ENCODE results near the gene C10orf90.

DNA sequence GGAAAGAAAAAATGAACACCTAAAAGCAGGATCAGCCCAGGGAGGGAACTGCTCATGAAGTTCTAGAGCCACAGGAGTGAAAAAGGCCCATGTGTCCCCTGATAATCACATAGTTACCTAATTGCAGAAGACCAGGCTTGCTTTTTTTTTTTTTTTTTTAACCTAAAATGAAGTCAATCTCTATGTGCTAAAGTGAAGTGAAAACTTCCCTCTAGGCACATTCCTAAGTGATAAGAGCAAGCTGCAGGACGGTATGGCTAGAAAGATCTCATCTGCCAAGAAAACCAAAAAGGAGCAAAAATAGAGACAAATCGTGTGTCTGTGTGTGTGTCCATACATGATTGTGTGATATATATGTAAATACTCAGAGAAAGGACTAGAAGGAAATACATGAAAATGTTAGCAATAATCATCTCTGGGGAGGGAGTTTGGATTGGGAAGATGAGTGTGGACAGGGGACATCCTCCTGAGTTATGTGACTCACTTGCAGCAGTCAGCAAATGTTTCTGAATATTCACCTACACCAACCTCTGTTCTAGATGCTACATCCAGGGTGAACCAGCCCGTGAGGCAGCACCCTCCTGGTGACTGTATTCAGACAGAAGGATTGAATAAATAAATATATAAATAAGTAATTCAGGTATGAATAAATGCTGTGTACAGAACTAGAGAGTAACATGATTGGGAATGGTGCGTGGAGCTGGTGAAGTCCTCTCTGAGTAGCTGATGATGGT is 76.4 kb downstream of the C10orf90 start:
- TF ChIP-seq CTCF (IDR thresholded peaks at IDR 0.05) (no peak), POLR2A (IDR thresholded peaks at IDR 0.05) (no peak)
